Tongue (tissue), 3 donors: Measurements from ENCODE around the gene TP53INP2. TPM values are rescaled to one million over a fixed set of nuclear protein-coding genes. Genes with fewer than 3 reads are reported as not detected.
"Not testable (repeated sequence)": the region's sequence is repeated elsewhere in the genome, so short reads cannot be mapped to it uniquely, and the experiment has no call there.

Experiments
- DNase-seq: peaks from one replicate; pipeline ENCODE4 v3.0.0-alpha.2; 2015
- small RNA-seq: library from RNA; depleted of rRNA; stranded (forward); fragments of <200 nt; gene quantifications from one replicate; pipeline ENCODE3, GENCODE V24; 2014; ENCODE audit warnings: low replicate concordance
- total RNA-seq: library from RNA; depleted of rRNA; stranded (reverse); fragments of >200 nt; gene quantifications from one replicate; pipeline ENCODE4 v1.2.3, GENCODE V29; 2014

The TP53INP2 gene
- total RNA-seq, 1 donor from 2014 or later: 10.4 TPM

GRCh38 chr20:34722560-34722959, 18.4 kb downstream of the TP53INP2 start:
- not testable (repeated sequence) for DNase-seq

GRCh38 chr20:34724172-34724571, 20.0 kb downstream of the TP53INP2 start:
- DNase-seq: no peak

GRCh38 chr20:34729416-34729815, 25.3 kb downstream of the TP53INP2 start:
- DNase-seq: no peak

GRCh38 chr20:34732523-34732922, 28.4 kb downstream of the TP53INP2 start:
- DNase-seq: no peak

GRCh38 chr20:34736106-34736735, 32.1 kb downstream of the TP53INP2 start:
- peak; percentile 14 for DNase-seq

- DNase-seq: no peak
These were observed 38.9 kb downstream of the TP53INP2 start for GRCh38 chr20:34743039-34743438.

- DNase-seq: no peak
These were observed 40.2 kb downstream of the TP53INP2 start for GRCh38 chr20:34744340-34744739.

GRCh38 chr20:34744847-34745246, 40.7 kb downstream of the TP53INP2 start:
- no peak for DNase-seq

- no peak for DNase-seq
These were observed 42.5 kb downstream of the TP53INP2 start for GRCh38 chr20:34746674-34747073.

- no peak for DNase-seq
These were observed 43.3 kb downstream of the TP53INP2 start for GRCh38 chr20:34747479-34747878.

GRCh38 chr20:34748709-34749108, 44.6 kb downstream of the TP53INP2 start:
- DNase-seq: no peak

GRCh38 chr20:34750484-34750883, 46.3 kb downstream of the TP53INP2 start:
- no peak for DNase-seq

GRCh38 chr20:34751453-34751852, 47.3 kb downstream of the TP53INP2 start:
- DNase-seq: no peak

- DNase-seq: no peak
These were observed 49.7 kb downstream of the TP53INP2 start for GRCh38 chr20:34753706-34754461.

GRCh38 chr20:34754611-34755010, 50.5 kb downstream of the TP53INP2 start:
- no peak for DNase-seq

- DNase-seq: no peak
These were observed 51.2 kb downstream of the TP53INP2 start for GRCh38 chr20:34755367-34755766.

GRCh38 chr20:34762031-34762555, 57.9 kb downstream of the TP53INP2 start:
- DNase-seq: no peak

Small RNAs within 50 kb of the gene (small RNA-seq; reads per million reads assigned to genes)
- gene AL118520.1: not detected

Other genes starting within 250 kb of the TP53INP2 start
- gene DYNLRB1, start 187.9 kb upstream of the TP53INP2 start, total RNA-seq: 18.8 TPM
- gene MAP1LC3A, start 145.6 kb upstream of the TP53INP2 start, total RNA-seq: 23.8 TPM
- gene PIGU, start 27.3 kb upstream of the TP53INP2 start, total RNA-seq: 8.8 TPM
- gene NCOA6, start 121.3 kb downstream of the TP53INP2 start, total RNA-seq: 11.7 TPM
- 15.0 TPM for gene GGT7, start 168.5 kb downstream of the TP53INP2 start, total RNA-seq
- 63.9 TPM for gene ACSS2, start 172.3 kb downstream of the TP53INP2 start, total RNA-seq